Neural progenitor cell (in vitro differentiated cells): ENCODE data around the gene FKBP6. TPM values are rescaled to one million over a fixed set of nuclear protein-coding genes. Genes with fewer than 3 reads are reported as not detected.

ENCODE experiments used
- DNase-seq: peaks from one replicate; pipeline ENCODE4 v3.0.0-alpha.2; 2016; ENCODE audit warnings: low spot score
- H2AFZ ChIP-seq: fragments of 200-600 bp; sonication (generic); replicated peaks from 2 replicates; pipeline ENCODE4 v1.6.1; 2016; ENCODE audit warnings: antibody characterized with exemption
- H3F3A ChIP-seq: fragments of 200-600 bp; sonication (generic); 2 replicates; pipeline ENCODE4 v1.6.1; 2016; ENCODE audit warnings: antibody characterized with exemption, low read depth
- H3K27ac ChIP-seq: fragments of 200-600 bp; sonication (generic); 2 replicates; pipeline ENCODE4 v1.5.1; 2016; ENCODE audit warnings: mild to moderate bottlenecking
- H3K27me3 ChIP-seq: fragments of 200-600 bp; sonication (generic); 2 replicates; pipeline ENCODE4 v1.6.1; 2016; ENCODE audit warnings: mild to moderate bottlenecking, moderate library complexity
- H3K36me3 ChIP-seq: fragments of 200-600 bp; sonication (generic); 2 replicates; pipeline ENCODE4 v1.5.1; 2016
- H3K4me1 ChIP-seq: fragments of 200-600 bp; sonication (generic); 2 replicates; pipeline ENCODE4 v1.6.1; 2016; ENCODE audit warnings: mixed run types
- H3K4me2 ChIP-seq: fragments of 200-600 bp; sonication (generic); 2 replicates; pipeline ENCODE4 v1.6.1; 2016
- H3K4me3 ChIP-seq: fragments of 200-600 bp; sonication (generic); 2 replicates; pipeline ENCODE4 v1.5.1; 2016
- H3K79me2 ChIP-seq: fragments of 200-600 bp; sonication (generic); 2 replicates; pipeline ENCODE4 v1.6.1; 2016; ENCODE audit warnings: low read depth
- H3K9ac ChIP-seq: fragments of 200-600 bp; sonication (generic); 2 replicates; pipeline ENCODE4 v1.6.1; 2016
- H3K9me3 ChIP-seq: fragments of 200-600 bp; sonication (generic); 2 replicates; pipeline ENCODE4 v1.5.1; 2016; ENCODE audit warnings: low read depth
- H4K20me1 ChIP-seq: fragments of 200-600 bp; sonication (generic); 2 replicates; pipeline ENCODE4 v1.6.1; 2016; ENCODE audit warnings: low read depth
- H3K27ac Mint-ChIP-seq: 3 replicates; pipeline ENCODE4 v1.8.0; 2021; ENCODE audit warnings: mixed read lengths
- H3K27me3 Mint-ChIP-seq: 2 replicates; pipeline ENCODE4 v1.8.0; 2022; ENCODE audit warnings: low read depth, mild to moderate bottlenecking, inconsistent platforms, moderate library complexity, mixed read lengths; ENCODE audit not compliant: insufficient read depth
- H3K36me3 Mint-ChIP-seq: 3 replicates; pipeline ENCODE4 v1.8.0; 2021; ENCODE audit warnings: mixed read lengths
- H3K4me1 Mint-ChIP-seq: 3 replicates; pipeline ENCODE4 v1.8.0; 2021; ENCODE audit warnings: mixed read lengths
- H3K4me3 Mint-ChIP-seq: 3 replicates; pipeline ENCODE4 v1.8.0; 2021; ENCODE audit warnings: mild to moderate bottlenecking, moderate library complexity, mixed read lengths
- H3K9me3 Mint-ChIP-seq: 3 replicates; pipeline ENCODE4 v1.8.0; 2020; ENCODE audit warnings: mixed read lengths
- EZH2 ChIP-seq: fragments of 200-600 bp; sonication (generic); IDR thresholded peaks from 2 replicates; pipeline ENCODE4 v1.6.1; 2017; ENCODE audit warnings: antibody characterized with exemption, mild to moderate bottlenecking, moderate library complexity
- EZH2phosphoT487 ChIP-seq: fragments of 200-600 bp; sonication (generic); IDR thresholded peaks from 2 replicates; pipeline ENCODE4 v1.6.1; 2017; ENCODE audit warnings: antibody characterized with exemption
- total RNA-seq: library from RNA; depleted of rRNA; stranded (reverse); fragments of >200 nt; gene quantifications from 2 replicates; pipeline ENCODE4 v1.2.3, GENCODE V29; 2015; ENCODE audit warnings: low replicate concordance
- TF ChIP-seq, protein P1 (sequence below): fragments of 200-600 bp; sonication (generic); IDR thresholded peaks from 2 replicates; pipeline ENCODE4 v1.5.1; 2017; ENCODE audit warnings: antibody characterized with exemption, mild to moderate bottlenecking

The FKBP6 gene
- total RNA-seq, 1 donor from 2014 or later: not detected

DNA sequence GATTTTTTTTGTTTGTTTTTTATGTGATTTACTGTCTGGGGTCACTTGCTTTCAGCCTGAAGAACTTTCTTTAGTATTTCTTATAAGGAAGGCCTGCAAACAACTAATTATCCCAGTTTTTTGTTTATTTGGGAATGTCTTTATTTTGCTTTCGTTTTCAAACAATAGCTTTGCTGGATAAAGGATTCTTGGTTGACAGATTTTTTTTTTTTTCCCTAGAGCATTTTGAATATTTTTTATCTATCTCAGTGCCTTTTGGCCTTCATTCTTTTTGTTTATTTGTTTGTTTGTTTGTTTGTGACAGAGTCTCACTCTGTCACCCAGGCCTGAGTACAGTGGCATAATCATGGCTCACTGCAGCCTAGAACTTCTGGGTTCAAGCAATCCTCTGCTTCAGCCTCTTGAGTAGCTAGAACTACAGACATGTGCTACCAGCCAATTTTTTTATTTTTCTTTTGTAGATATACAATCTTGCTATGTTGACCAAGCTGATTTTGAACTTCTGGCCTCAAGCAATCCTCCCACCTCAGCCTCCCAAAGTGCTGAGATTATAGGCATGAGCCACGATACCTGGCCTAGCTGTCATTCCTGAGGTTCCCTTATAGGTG lies 59.4 kb downstream of the FKBP6 start:
- Histone ChIP-seq H2AFZ (no peak overlapping the region), H3K4me2 (no peak overlapping the region), H3K79me2 (no peaks in the 10 kb centered on the region), H3K9me3 (peaks cover 12% of the 10 kb centered on the region), H3K4me1 (no peaks in the 10 kb centered on the region), H4K20me1 (no peaks in the 10 kb centered on the region), H3K9ac (no peak overlapping the region), H3K27ac (no peak overlapping the region), H3K4me3 (no peak overlapping the region), H3K36me3 (no peaks in the 10 kb centered on the region), H3K27me3 (no peaks in the 10 kb centered on the region), H3F3A (no peaks in the 10 kb centered on the region)
- H3K4me1 Mint-ChIP-seq: no peaks in the 10 kb centered on the region
- H3K27me3 Mint-ChIP-seq: peaks cover 4% of the 10 kb centered on the region
- peaks cover 2% of the 10 kb centered on the region for H3K36me3 Mint-ChIP-seq
- TF ChIP-seq EZH2phosphoT487 (no peak), EZH2 (no peak)
- TF ChIP-seq, protein P1, sequence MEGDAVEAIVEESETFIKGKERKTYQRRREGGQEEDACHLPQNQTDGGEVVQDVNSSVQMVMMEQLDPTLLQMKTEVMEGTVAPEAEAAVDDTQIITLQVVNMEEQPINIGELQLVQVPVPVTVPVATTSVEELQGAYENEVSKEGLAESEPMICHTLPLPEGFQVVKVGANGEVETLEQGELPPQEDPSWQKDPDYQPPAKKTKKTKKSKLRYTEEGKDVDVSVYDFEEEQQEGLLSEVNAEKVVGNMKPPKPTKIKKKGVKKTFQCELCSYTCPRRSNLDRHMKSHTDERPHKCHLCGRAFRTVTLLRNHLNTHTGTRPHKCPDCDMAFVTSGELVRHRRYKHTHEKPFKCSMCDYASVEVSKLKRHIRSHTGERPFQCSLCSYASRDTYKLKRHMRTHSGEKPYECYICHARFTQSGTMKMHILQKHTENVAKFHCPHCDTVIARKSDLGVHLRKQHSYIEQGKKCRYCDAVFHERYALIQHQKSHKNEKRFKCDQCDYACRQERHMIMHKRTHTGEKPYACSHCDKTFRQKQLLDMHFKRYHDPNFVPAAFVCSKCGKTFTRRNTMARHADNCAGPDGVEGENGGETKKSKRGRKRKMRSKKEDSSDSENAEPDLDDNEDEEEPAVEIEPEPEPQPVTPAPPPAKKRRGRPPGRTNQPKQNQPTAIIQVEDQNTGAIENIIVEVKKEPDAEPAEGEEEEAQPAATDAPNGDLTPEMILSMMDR: no peak
- peaks cover 46% of the 10 kb centered on the region for H3K9me3 Mint-ChIP-seq
- DNase-seq: no peak
- H3K4me3 Mint-ChIP-seq: no peak overlapping the region
- H3K27ac Mint-ChIP-seq: no peak overlapping the region

DNA sequence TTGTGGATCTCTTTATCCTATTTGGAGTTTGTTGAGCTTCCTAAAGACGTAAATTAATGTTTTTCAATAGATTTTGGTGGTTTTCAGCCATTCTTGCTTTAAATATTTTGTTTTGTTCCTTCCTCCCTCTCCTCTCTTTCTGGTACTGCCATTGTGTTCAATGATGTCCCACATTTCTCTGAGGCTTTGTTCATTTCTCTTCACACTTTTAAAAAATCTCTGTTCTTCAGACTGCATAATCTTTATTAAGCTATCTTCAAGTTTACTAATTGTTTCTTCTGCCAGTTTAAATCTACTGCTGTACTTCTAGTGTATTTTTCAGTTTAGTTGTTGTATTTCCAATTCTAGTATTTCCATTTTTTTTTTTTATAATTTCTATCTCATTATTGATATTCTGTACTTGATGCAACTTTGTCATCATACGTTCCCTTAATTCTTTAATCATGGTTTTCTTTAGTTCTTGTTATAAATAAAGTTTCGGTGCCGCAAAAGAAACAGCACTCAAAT lies 60.0 kb downstream of the FKBP6 start:
- Histone ChIP-seq H3K27me3 (no peaks in the 10 kb centered on the region), H3F3A (no peaks in the 10 kb centered on the region), H4K20me1 (no peaks in the 10 kb centered on the region), H2AFZ (no peak overlapping the region), H3K9ac (no peak overlapping the region), H3K79me2 (no peaks in the 10 kb centered on the region), H3K9me3 (peaks cover 12% of the 10 kb centered on the region), H3K27ac (no peak overlapping the region), H3K4me1 (no peaks in the 10 kb centered on the region), H3K4me3 (no peak overlapping the region), H3K4me2 (no peak overlapping the region), H3K36me3 (no peaks in the 10 kb centered on the region)
- Mint-ChIP-seq H3K4me3 (no peak overlapping the region), H3K9me3 (peaks cover 45% of the 10 kb centered on the region), H3K27ac (no peak overlapping the region), H3K27me3 (peaks cover 4% of the 10 kb centered on the region), H3K4me1 (no peaks in the 10 kb centered on the region), H3K36me3 (peaks cover 2% of the 10 kb centered on the region)
- TF ChIP-seq EZH2 (no peak), EZH2phosphoT487 (no peak)
- TF ChIP-seq, protein P1: no peak
- no peak for DNase-seq

DNA sequence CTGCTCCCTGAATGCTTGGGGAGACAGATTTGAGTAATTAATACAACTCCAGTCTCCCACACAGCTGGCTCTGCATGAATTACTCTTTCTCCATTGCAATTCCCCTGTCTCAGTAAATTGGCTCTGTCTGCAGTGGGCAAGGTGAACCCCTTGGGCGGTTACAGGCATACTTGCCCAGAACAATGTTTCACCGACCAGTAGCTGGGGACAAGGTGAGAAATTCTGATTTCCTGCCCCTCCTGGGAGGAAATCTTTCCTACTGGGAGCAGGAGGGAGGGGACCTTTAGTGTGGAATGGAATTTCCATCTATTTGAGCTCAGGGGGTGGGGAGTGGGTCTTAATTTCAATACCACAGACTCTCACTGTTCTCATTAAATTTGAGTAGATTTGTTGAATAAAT lies 63.4 kb downstream of the FKBP6 start:
- Histone ChIP-seq H3F3A (no peaks in the 10 kb centered on the region), H3K9me3 (peaks cover 12% of the 10 kb centered on the region), H3K36me3 (no peaks in the 10 kb centered on the region), H3K4me2 (no peak overlapping the region), H4K20me1 (no peaks in the 10 kb centered on the region), H3K79me2 (no peaks in the 10 kb centered on the region), H3K27me3 (no peaks in the 10 kb centered on the region), H3K4me3 (no peak overlapping the region), H3K9ac (no peak overlapping the region), H3K27ac (no peak overlapping the region), H2AFZ (no peak overlapping the region), H3K4me1 (no peaks in the 10 kb centered on the region)
- H3K4me3 Mint-ChIP-seq: no peak overlapping the region
- TF ChIP-seq, protein P1: no peak
- TF ChIP-seq EZH2: no peak
- no peak for TF ChIP-seq EZH2phosphoT487
- peaks cover 34% of the 10 kb centered on the region for H3K9me3 Mint-ChIP-seq
- H3K27me3 Mint-ChIP-seq: peaks cover 2% of the 10 kb centered on the region
- peaks cover 3% of the 10 kb centered on the region for H3K4me1 Mint-ChIP-seq
- no peak overlapping the region for H3K27ac Mint-ChIP-seq
- peaks cover 2% of the 10 kb centered on the region for H3K36me3 Mint-ChIP-seq
- no peak for DNase-seq
